ENCODE measurements around the gene C14orf180.

The C14orf180 gene

DNA sequence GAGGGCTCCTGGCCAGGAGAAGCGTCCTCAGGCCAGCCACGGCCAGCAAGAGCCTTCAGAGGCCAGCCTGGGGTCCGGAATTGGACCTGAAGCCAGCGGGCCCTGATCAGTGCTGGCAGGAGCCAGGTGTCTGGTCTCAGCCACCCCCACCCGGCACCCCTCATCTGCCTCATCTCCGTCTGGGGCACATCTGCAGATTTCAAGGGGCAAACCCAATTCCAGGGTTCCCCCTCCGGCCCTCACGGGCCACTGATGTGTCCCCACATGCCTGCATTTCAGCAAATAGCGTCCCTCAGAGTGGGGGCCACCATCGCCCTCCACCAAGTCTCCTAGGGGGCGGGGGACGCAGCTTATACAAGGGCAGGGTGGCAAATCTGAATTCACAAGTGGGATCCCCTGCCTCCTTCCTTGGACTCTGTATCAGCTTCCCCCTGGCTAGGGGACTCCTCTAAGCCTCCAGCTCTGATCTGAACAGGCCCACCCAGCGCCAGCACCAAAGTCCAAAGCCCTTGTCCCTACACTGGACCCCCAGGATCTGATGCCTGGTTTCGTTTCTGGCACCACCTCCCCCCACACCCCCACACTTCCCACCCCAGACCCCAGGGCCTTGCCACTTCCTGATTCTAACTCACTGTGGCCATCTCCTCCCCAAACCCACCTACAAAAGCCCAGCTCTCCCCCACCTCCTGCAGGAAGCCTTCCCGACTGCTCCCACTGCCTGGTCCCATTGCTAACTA lies 14.9 kb downstream of the C14orf180 start:
- DNase-seq (ENCODE audit: low spot score): no peak

GRCh38 chr14:104595116-104595675 lies 15.6 kb downstream of the C14orf180 start:
- no peak for DNase-seq (ENCODE audit: low spot score)

DNA sequence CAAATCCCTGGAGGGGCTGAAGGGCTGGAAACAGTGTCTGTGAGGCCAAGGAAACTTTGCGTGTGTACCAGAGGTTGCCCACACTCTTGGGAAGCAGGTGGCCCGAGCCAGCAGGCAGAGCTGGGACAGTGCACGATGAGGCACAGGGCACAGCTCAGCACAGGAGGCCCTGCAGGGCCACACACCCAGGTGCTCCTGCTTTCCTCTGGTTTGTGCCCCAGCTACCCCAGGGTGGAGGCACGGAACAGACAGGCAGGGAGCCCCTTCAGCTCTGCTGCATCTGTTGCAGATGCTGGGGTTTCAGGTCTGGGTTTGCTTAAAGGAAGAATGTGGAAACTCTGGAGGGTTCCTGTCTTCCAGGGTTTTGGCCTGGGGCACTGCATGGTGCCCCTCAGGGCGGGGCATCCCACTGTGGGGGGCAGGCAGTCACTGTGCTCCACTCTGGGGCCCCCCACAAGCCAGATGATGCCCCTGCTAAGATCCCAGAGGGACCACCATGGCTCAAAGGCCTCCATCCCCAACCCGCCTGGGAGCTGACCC lies 16.4 kb downstream of the C14orf180 start:
- no peak for DNase-seq (ENCODE audit: low spot score)

GRCh38 chr14:104596451-104596918 lies 16.9 kb downstream of the C14orf180 start:
- no peak for DNase-seq (ENCODE audit: low spot score)

DNA sequence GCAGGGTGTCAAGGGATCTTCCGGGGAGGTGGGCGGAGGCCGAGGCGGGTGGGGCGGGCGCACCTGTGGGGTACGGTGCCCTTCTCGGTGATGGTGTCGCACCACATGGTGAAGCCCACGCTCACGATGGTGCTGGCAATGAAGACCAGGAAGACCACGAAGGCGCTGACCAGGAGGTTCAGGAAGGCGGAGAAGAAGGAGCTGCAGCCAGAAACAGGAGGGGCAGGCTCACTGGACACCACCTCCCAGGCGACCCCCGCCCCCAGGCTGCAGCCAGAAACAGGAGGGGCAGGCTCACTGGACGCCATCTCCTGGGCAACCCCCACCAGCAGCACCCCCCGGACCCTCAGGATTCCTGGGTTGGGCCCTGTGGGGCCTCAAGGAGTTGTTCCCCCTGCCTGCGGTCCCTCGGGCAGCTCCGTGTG lies 17.4 kb downstream of the C14orf180 start:
- DNase-seq (ENCODE audit: low spot score): no peak

GRCh38 chr14:104597576-104597975 lies 18.0 kb downstream of the C14orf180 start:
- DNase-seq (ENCODE audit: low spot score): no peak

DNA sequence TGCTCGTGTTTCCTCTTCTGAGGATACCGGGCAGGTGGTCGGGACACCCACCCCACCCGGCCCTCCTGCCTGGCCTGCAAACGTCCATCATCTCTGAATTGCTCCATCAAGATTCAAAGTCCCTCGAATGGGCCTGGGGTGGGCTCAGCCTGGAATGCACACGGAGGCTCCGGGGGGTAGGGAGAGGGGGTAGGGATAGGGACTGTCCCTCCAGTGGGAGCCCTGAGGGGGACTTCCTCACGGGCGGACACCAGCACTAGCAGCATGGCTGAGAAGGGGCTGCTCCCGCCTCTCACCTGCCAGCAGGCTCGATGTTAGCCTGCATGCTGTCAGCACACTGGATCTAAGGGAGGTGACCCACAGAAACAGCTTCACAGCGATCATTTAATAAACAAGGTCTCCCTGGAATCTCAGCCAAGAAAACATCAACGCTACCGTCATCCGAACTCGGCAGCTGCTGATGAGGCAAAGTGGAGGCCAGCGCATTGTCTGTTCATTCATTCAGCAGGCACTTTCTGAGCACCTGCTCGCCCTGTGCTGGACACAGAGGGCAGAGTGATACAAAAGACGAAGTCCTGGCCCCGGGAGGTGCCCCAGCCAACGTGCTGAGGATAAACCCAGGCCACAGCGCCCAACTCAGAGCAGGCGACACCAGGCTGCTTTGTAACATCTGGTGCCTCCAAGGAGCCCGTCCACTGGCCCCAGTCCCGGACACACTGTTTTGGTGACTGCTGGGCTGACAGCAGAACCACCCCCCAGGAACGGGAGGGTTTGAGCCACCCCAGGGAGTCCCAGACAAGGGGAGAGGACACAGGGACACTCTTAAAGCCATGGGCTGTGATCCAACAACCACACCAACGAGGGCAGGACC lies 18.7 kb downstream of the C14orf180 start:
- DNase-seq (ENCODE audit: low spot score): no peak

- DNase-seq (ENCODE audit: low spot score): no peak
These were observed 19.3 kb downstream of the C14orf180 start for GRCh38 chr14:104598910-104599273.

DNA sequence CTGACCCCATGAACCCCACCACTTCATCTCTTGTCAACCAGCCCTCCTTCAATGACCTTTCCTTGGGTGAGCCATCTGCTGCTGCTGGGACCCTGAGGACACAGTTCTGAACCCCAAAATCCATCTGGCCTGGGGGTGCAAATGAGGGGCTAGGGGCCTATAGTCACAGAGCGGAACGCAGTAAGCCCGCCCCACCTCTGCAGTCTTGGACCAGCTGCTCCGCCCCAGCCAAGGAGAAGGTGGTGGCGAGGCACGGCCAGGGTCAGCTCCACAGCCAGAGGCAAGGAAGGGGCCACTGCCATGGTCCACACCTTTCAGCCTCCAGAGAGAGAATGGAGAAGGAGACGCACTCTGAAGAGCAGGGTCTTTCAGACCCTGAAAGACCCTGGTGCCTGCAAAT lies 19.9 kb downstream of the C14orf180 start:
- DNase-seq (ENCODE audit: low spot score): no peak

DNA sequence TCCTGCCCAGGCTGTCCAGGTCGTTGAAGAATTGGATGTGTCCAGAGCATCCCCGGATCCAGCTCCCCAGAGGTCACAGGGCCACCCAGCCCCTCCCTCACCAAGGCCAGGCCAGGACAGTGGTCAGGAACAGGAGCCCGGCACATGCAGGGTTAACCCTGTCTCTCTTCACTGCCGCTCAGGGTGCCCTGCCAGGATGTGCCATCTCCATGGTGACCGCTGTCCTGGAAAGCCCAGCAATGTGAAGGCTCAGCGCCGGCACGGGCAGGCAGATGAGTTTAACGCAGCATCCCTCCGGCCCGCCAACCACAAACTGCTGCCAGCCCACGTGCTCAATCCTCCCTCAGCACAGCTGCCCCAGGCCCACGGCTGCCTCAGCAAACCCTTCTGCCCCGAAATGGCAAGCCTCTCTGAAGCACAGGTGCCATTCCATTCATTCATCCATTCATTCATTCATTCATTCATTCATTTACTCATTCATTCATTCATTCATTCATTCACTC lies 20.6 kb downstream of the C14orf180 start:
- peak; percentile 35 for DNase-seq (ENCODE audit: low spot score)

- no peak for DNase-seq (ENCODE audit: low spot score)
These were observed 21.2 kb downstream of the C14orf180 start for GRCh38 chr14:104600805-104601204.

- DNase-seq (ENCODE audit: low spot score): no peak
These were observed 22.2 kb downstream of the C14orf180 start for GRCh38 chr14:104601786-104602185.

DNA sequence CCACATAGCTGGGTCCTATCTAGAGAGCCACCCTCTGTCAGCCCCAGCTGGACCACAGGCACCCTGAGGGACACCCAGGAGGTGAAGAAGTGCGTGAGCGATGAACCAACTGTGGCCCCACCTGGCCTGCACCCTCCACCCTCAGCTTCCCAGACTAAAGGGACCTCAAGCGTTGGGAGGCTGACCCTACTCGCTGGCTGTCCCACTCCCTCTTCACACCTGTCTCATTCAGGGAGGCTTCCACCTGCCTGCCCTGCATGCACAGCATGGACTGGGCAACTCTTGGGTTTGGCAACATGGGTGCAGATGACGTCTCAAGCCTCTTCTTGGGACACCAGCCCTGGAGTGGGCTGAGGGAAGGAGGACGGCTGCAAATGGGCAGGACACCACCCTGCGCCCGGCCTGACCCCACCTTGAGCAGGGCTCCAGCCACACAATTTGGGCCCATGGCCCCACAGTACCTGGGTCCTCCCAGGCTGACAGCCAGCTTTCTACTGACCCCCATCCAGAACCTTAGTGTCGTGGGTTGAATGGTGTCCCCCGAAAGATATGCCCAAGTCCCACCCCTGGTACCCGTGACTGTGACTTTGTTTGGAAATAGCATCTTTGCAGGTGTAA lies 22.9 kb downstream of the C14orf180 start:
- DNase-seq (ENCODE audit: low spot score): no peak

DNA sequence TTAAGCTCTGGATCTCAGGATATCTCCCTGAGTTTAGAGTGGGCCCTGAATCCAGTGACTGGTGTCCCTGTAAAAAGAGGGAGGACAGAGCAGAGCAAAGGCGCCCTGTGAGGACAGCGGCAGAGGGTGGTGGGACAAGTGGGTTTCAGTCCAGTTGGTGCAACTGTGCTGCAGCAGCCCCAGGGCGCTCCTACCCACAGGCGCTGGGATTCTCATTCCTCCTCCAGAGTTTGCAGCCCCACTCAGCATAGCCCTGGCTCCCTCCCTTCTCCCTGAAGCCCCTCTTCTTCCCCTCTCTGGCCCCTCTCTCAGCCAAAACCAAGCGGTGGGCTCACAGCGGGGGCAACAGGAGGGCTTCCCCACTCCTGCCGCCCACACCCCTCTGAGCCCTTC lies 23.4 kb downstream of the C14orf180 start:
- no peak for DNase-seq (ENCODE audit: low spot score)

- DNase-seq (ENCODE audit: low spot score): no peak
These were observed 24.3 kb downstream of the C14orf180 start for GRCh38 chr14:104603711-104604401.

DNA sequence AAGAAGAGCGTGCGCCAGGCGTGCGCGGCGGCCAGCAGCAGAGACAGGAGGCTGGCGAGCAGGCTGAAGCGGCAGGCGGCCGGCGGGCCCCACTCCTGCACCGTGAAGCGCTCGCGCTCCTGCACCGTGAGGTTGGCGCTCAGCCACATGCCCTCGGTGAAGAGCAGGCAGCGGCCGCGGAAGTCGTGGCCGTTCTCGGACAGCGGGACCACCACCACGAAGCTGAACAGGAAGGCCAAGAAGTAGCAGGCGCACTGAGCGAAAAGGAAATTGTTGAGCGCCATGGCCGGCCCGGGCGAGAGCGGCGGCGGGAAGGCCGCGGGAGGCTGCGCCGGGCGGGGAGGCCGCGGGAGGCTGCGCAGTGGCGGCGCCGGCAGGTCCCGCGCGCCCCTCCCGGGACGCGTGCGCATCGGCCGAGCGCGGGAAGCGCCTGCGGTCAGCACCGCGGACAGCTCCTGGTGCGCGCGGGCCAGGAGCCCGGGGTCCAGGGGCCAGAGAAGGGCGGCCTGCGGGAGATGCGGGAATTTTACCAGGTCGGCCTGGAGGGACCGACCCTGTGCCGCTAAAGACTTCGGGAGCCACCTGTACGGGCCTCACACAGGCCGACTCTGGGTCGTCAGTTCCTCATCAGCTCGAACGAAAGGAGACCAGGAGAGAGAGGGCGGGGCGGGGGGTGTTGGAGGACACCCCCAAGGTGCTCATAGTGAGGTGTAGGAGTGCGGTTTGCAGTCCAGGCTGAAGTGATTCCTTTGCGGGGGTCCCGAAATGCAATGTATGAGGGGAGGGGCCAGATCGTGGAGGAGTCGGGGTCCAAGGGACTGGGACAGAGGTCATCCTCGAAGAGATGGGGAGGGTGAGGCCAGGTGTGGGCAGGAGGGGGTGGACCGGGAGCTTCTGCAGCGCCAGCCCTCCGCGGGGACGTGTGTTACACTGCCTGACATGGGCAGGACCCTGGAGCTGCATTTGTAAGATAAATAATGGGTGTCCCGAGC lies 25.2 kb downstream of the C14orf180 start, which contains the start of gene TMEM179:
TMEM179 (minus strand) TSS at position 315 of the 992 bp plus-strand sequence; CDS start at position 284, 31 bp downstream.
- no peak for DNase-seq (ENCODE audit: low spot score)

DNA sequence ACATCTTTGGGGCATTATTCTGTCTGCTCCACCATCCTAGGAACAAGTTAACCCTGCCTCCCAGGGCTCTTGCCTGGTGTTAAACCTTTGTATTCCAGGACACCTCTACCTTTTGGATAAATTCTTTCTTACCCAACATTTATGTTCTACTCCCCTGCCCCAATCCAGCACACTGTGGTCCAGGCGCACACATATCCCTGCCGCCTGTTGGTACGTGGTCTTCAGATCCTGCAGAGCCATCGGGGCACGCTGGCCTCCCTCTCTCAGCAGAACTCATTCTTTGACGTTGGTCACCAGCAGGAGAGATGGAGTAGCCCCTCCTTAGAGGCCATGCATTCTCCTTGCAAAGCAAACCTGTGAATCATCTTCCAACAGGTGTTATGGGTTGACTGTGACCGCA lies 30.1 kb downstream of the C14orf180 start:
- DNase-seq (ENCODE audit: low spot score): no peak

DNA sequence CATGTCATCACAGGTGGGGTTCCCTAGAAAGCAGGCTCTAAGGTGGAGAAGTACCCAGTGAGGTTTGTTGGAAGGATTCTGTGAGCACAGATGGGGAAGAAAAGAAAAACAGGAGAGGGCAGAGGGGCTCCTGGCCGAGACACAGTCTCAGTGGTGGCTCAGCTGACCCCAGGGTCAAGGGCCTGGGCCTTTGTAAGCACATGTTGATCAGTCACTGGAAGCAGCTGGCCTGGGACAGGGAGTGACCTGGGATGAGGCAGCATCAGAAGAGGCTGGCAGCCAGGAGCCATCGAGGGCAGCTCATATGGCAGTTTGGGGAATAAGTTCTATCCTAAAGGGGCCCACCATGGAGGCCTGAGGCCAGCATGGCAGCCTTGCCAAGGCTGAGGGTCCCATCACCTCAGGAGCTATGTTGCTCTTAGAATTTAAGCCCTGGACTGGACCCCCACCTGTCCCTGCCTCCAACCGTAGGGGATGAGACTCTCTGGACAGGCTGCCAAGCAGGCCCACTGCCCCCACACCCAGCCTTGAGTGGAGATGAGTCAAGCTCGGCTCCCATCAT lies 31.3 kb downstream of the C14orf180 start:
- DNase-seq (ENCODE audit: low spot score): no peak

DNA sequence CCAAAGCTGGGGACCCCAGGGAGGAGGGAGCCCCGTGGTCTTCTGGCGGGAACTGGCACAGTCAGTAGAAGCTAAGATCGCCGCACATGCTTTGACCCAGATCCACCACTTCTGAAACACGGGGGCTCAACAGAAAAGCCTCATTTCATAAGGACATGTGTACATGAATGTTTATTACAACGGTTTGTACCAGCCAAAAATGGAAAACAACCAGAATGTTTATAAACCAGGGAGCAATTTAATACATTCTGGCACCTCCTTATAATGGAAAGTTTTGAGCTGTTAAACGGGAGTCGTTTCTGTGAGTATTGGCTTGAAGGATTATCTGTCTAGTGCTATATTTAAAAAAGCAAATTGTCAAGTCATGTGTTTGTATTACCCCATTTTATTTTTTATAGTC lies 32.3 kb downstream of the C14orf180 start:
- DNase-seq (ENCODE audit: low spot score): no peak
